Neural progenitor cell (in vitro differentiated cells): ENCODE measurements around the gene GFOD2. TPM values are rescaled to one million over a fixed set of nuclear protein-coding genes. Genes with fewer than 3 reads are reported as not detected.

Experiments
- DNase-seq: peaks from one replicate; pipeline ENCODE4 v3.0.0-alpha.2; 2016; ENCODE audit warnings: low spot score
- H2AFZ ChIP-seq: fragments of 200-600 bp; sonication (generic); replicated peaks from 2 replicates; pipeline ENCODE4 v1.6.1; 2016; ENCODE audit warnings: antibody characterized with exemption
- H3F3A ChIP-seq: fragments of 200-600 bp; sonication (generic); 2 replicates; pipeline ENCODE4 v1.6.1; 2016; ENCODE audit warnings: antibody characterized with exemption, low read depth
- H3K27ac ChIP-seq: fragments of 200-600 bp; sonication (generic); 2 replicates; pipeline ENCODE4 v1.5.1; 2016; ENCODE audit warnings: mild to moderate bottlenecking
- H3K27me3 ChIP-seq: fragments of 200-600 bp; sonication (generic); 2 replicates; pipeline ENCODE4 v1.6.1; 2016; ENCODE audit warnings: mild to moderate bottlenecking, moderate library complexity
- H3K36me3 ChIP-seq: fragments of 200-600 bp; sonication (generic); 2 replicates; pipeline ENCODE4 v1.5.1; 2016
- H3K4me1 ChIP-seq: fragments of 200-600 bp; sonication (generic); 2 replicates; pipeline ENCODE4 v1.6.1; 2016; ENCODE audit warnings: mixed run types
- H3K4me2 ChIP-seq: fragments of 200-600 bp; sonication (generic); 2 replicates; pipeline ENCODE4 v1.6.1; 2016
- H3K4me3 ChIP-seq: fragments of 200-600 bp; sonication (generic); 2 replicates; pipeline ENCODE4 v1.5.1; 2016
- H3K79me2 ChIP-seq: fragments of 200-600 bp; sonication (generic); 2 replicates; pipeline ENCODE4 v1.6.1; 2016; ENCODE audit warnings: low read depth
- H3K9ac ChIP-seq: fragments of 200-600 bp; sonication (generic); 2 replicates; pipeline ENCODE4 v1.6.1; 2016
- H3K9me3 ChIP-seq: fragments of 200-600 bp; sonication (generic); 2 replicates; pipeline ENCODE4 v1.5.1; 2016; ENCODE audit warnings: low read depth
- H4K20me1 ChIP-seq: fragments of 200-600 bp; sonication (generic); 2 replicates; pipeline ENCODE4 v1.6.1; 2016; ENCODE audit warnings: low read depth
- H3K27ac Mint-ChIP-seq: 3 replicates; pipeline ENCODE4 v1.8.0; 2021; ENCODE audit warnings: mixed read lengths
- H3K27me3 Mint-ChIP-seq: 2 replicates; pipeline ENCODE4 v1.8.0; 2022; ENCODE audit warnings: low read depth, mild to moderate bottlenecking, inconsistent platforms, moderate library complexity, mixed read lengths; ENCODE audit not compliant: insufficient read depth
- H3K36me3 Mint-ChIP-seq: 3 replicates; pipeline ENCODE4 v1.8.0; 2021; ENCODE audit warnings: mixed read lengths
- H3K4me1 Mint-ChIP-seq: 3 replicates; pipeline ENCODE4 v1.8.0; 2021; ENCODE audit warnings: mixed read lengths
- H3K4me3 Mint-ChIP-seq: 3 replicates; pipeline ENCODE4 v1.8.0; 2021; ENCODE audit warnings: mild to moderate bottlenecking, moderate library complexity, mixed read lengths
- H3K9me3 Mint-ChIP-seq: 3 replicates; pipeline ENCODE4 v1.8.0; 2020; ENCODE audit warnings: mixed read lengths
- EZH2 ChIP-seq: fragments of 200-600 bp; sonication (generic); IDR thresholded peaks from 2 replicates; pipeline ENCODE4 v1.6.1; 2017; ENCODE audit warnings: antibody characterized with exemption, mild to moderate bottlenecking, moderate library complexity
- EZH2phosphoT487 ChIP-seq: fragments of 200-600 bp; sonication (generic); IDR thresholded peaks from 2 replicates; pipeline ENCODE4 v1.6.1; 2017; ENCODE audit warnings: antibody characterized with exemption
- total RNA-seq: library from RNA; depleted of rRNA; stranded (reverse); fragments of >200 nt; gene quantifications from 2 replicates; pipeline ENCODE4 v1.2.3, GENCODE V29; 2015; ENCODE audit warnings: low replicate concordance
- TF ChIP-seq, protein P1 (sequence below): fragments of 200-600 bp; sonication (generic); IDR thresholded peaks from 2 replicates; pipeline ENCODE4 v1.5.1; 2017; ENCODE audit warnings: antibody characterized with exemption, mild to moderate bottlenecking

GFOD2 gene
- total RNA-seq, 1 donor from 2014 or later, result 13.2 TPM

DNA sequence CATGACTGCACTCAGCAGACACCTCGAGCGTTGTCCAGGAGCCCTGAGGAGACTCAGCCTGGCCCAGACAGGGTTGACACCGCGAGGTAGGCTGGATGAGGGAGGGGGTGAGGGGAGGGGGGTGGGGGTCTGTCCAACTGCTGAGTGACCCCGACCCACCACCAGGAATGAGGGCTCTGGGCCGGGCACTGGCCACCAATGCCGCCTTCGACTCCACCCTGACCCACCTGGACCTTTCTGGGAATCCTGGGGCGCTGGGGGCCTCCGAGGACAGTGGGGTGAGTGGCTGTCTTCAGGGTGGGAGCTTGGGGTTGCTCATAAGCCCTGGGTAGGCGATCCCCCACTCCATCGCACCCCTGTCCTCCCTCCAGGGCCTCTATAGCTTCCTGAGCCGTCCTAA, 71.4 kb downstream of the GFOD2 start:
- Mint-ChIP-seq H3K9me3 (no peaks in the 10 kb centered on the region), H3K4me1 (peaks cover 7% of the 10 kb centered on the region), H3K27ac (no peak overlapping the region), H3K4me3 (no peak overlapping the region), H3K36me3 (no peaks in the 10 kb centered on the region), H3K27me3 (peaks cover 24% of the 10 kb centered on the region)
- Histone ChIP-seq H3K9ac (no peak overlapping the region), H3K4me3 (no peak overlapping the region), H3K9me3 (no peaks in the 10 kb centered on the region), H3K4me1 (no peaks in the 10 kb centered on the region), H3K27me3 (peaks cover 50% of the 10 kb centered on the region), H3K27ac (no peak overlapping the region), H2AFZ (no peak overlapping the region), H3K79me2 (no peaks in the 10 kb centered on the region), H3K4me2 (no peak overlapping the region), H3K36me3 (no peaks in the 10 kb centered on the region), H3F3A (peaks cover 8% of the 10 kb centered on the region), H4K20me1 (peaks cover 24% of the 10 kb centered on the region)
- no peak for DNase-seq
- TF ChIP-seq, protein P1, sequence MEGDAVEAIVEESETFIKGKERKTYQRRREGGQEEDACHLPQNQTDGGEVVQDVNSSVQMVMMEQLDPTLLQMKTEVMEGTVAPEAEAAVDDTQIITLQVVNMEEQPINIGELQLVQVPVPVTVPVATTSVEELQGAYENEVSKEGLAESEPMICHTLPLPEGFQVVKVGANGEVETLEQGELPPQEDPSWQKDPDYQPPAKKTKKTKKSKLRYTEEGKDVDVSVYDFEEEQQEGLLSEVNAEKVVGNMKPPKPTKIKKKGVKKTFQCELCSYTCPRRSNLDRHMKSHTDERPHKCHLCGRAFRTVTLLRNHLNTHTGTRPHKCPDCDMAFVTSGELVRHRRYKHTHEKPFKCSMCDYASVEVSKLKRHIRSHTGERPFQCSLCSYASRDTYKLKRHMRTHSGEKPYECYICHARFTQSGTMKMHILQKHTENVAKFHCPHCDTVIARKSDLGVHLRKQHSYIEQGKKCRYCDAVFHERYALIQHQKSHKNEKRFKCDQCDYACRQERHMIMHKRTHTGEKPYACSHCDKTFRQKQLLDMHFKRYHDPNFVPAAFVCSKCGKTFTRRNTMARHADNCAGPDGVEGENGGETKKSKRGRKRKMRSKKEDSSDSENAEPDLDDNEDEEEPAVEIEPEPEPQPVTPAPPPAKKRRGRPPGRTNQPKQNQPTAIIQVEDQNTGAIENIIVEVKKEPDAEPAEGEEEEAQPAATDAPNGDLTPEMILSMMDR, result no peak
- TF ChIP-seq EZH2phosphoT487 (no peak), EZH2 (no peak)

DNA sequence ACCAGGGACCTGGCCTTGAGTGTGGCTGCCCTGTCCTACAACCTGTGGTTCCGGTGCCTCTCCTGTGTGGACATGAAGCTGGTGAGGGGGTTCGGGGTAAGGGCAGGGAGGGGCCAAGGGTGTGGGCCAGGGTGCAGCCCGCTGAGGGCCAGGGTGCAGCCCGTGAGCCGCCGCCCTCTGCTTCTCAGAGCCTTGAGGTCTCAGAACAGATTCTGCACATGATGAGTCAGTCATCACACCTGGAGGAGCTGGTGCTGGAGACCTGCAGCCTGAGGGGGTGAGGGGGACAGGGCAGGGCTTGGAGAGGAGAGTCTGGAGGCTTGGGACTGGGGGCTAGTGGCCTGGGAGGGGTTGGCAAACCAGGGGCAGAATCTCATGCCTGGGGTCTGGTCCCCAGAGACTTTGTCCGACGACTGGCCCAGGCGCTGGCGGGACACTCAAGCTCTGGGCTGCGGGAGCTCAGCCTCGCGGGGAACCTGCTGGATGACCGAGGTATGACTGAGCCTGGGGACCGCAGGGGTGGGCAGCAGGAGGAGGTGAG, 71.9 kb downstream of the GFOD2 start:
- Histone ChIP-seq H3K36me3 (no peaks in the 10 kb centered on the region), H3K4me2 (no peak overlapping the region), H3K4me3 (no peak overlapping the region), H3F3A (peaks cover 4% of the 10 kb centered on the region), H3K27me3 (peaks cover 45% of the 10 kb centered on the region), H3K4me1 (no peaks in the 10 kb centered on the region), H3K27ac (no peak overlapping the region), H2AFZ (no peak overlapping the region), H4K20me1 (peaks cover 21% of the 10 kb centered on the region), H3K9ac (no peak overlapping the region), H3K9me3 (no peaks in the 10 kb centered on the region), H3K79me2 (no peaks in the 10 kb centered on the region)
- Mint-ChIP-seq H3K9me3 (no peaks in the 10 kb centered on the region), H3K27ac (no peak overlapping the region), H3K4me3 (no peak overlapping the region), H3K36me3 (no peaks in the 10 kb centered on the region), H3K27me3 (peaks cover 22% of the 10 kb centered on the region), H3K4me1 (peaks cover 7% of the 10 kb centered on the region)
- no peak for DNase-seq
- TF ChIP-seq, protein P1, result no peak
- TF ChIP-seq EZH2 (no peak), EZH2phosphoT487 (no peak)

DNA sequence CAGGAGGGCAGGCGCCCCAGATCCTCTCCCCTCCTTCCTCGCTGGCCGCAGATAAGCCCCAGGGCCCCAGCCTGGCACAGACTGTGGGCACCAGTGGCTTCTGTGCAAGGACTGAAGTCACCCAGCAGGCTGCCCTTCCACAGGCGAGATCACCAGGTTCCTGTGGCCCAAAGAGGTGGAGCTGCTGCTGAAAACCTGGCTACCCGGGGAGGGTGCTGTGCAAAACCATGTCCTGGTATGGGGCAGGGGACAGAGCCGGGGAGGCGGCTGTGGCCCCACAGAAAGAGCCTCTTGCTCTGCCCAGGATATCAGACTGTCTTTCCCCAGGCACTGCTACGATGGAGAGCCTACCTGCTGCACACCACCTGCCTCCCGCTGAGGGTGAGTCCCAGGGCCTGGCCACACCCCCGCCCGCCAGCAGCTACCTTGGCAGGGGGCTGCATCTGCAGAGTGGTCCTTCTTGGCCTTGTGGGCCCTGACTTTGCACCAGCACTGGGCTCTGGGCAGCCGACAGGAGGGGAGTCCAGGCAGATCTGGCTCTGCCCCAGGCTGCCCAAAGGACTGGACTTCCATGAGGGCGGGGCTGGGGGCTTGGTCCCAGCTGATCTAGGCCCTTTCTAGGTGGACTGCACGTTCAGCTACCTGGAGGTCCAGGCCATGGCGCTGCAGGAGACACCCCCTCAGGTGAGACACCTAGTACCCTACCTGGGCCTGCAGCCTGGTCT, 73.6 kb downstream of the GFOD2 start:
- no peaks in the 10 kb centered on the region for H3K36me3 ChIP-seq
- DNase-seq, result no peak
- H3K4me3 Mint-ChIP-seq, result peak overlapping the region; percentile 70
- H3K9me3 Mint-ChIP-seq, result no peaks in the 10 kb centered on the region
- no peaks in the 10 kb centered on the region for H3K9me3 ChIP-seq
- no peaks in the 10 kb centered on the region for H3K36me3 Mint-ChIP-seq
- peaks cover 9% of the 10 kb centered on the region for H3K27me3 Mint-ChIP-seq
- TF ChIP-seq EZH2phosphoT487, result no peak
- TF ChIP-seq EZH2, result no peak
- TF ChIP-seq, protein P1, result no peak
- H3F3A ChIP-seq, result peaks cover 9% of the 10 kb centered on the region
- peak overlapping the region; percentile 57 for H3K4me3 ChIP-seq
- no peaks in the 10 kb centered on the region for H3K79me2 ChIP-seq
- H3K9ac ChIP-seq, result no peak overlapping the region
- peak overlapping the region; percentile 81 for H3K4me2 ChIP-seq
- no peak overlapping the region for H3K27ac Mint-ChIP-seq
- H3K27me3 ChIP-seq, result peaks cover 42% of the 10 kb centered on the region
- no peaks in the 10 kb centered on the region for H3K4me1 Mint-ChIP-seq
- H4K20me1 ChIP-seq, result peaks cover 10% of the 10 kb centered on the region
- no peaks in the 10 kb centered on the region for H3K4me1 ChIP-seq
- H3K27ac ChIP-seq, result no peak overlapping the region
- H2AFZ ChIP-seq, result peak overlapping the region; percentile 91
